ENCODE measurements around the gene RABGAP1.

Gene RABGAP1

DNA sequence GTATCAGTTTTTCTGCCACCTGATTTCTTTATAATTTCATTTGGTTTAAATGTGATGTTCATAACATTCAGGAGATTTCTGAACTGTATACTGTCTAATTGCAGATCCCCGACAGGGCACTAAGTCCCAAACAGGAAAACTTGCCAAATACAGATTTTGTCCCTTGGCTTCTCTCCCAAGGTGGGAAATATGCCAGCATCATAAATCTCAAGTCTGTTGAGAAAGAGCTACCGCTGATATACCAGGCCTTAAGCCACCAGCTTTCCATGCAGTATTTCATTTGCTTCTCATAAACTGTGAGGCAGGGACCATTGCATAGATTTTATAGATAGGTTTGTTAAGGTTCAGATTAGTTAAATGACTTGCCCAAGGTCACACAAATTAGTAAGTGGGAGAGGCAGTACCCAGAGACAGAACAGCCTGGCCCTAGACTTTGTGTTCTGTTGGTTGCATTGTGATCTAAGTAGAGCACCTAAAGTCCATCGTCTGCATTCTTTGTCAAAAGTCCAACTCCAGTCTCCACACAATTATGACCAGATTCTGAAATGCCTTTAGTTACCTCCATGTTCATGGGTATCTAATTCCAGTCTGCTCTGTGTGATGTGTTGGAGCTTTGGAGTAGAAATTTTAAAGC is 108.9 kb downstream of the RABGAP1 start:
- DNase-seq = no peak

DNA sequence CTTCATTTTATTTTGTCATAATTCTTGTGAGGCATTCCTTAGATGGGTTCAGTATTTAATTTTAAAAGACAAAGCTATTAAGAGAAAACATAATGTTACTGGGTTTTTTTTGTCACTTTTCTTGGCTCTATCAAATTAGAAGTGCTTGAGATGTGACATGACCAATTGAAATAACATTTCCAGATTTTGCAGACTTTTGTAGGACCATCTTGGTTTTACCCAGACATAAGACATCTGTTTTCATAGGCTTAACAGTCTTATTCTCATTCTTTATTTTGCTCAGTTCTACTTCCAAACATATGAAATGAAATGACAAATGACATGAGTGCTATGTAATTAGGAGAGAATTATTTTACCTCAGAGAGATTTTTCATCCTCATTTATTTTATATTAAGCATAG is 112.2 kb downstream of the RABGAP1 start:
- no peak for DNase-seq

DNA sequence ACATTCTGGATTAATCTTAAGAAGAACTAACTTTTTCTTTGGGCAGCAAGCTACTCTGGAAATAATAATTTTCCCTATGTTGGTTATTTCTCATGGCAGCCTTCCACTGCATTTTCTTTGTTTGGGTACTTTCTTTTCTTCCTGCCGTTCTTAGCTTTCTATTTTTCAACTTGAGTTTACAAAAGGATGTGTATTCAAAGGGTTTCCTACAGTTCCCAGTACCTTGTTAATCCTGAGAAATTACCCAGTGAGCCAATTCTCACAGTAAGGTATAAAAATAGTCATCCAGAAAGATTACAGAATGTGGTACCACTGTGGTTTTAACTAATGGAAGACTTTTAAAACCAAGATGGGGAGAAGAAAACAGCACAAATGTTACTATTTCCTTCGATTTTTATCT is 112.9 kb downstream of the RABGAP1 start:
- DNase-seq = no peak

DNA sequence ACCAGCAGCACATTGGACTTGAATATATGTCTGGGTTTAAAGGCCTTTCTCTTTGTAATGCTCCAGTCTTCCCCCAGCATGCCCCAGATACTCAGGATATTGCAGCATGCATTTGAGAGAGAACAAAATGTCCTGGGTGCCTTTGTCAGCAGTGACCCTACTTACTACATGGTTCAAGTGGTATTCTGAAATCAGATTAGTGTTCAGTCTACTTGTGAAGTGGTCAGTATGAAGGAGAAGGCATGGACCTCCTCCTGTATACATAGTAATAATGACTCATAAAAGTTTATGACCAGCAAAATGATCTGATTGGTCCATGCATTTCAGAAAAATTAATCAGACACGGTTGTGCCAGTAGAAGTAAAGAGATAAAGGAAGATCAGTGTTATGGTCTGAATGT is 118.0 kb downstream of the RABGAP1 start:
- DNase-seq = no peak

DNA sequence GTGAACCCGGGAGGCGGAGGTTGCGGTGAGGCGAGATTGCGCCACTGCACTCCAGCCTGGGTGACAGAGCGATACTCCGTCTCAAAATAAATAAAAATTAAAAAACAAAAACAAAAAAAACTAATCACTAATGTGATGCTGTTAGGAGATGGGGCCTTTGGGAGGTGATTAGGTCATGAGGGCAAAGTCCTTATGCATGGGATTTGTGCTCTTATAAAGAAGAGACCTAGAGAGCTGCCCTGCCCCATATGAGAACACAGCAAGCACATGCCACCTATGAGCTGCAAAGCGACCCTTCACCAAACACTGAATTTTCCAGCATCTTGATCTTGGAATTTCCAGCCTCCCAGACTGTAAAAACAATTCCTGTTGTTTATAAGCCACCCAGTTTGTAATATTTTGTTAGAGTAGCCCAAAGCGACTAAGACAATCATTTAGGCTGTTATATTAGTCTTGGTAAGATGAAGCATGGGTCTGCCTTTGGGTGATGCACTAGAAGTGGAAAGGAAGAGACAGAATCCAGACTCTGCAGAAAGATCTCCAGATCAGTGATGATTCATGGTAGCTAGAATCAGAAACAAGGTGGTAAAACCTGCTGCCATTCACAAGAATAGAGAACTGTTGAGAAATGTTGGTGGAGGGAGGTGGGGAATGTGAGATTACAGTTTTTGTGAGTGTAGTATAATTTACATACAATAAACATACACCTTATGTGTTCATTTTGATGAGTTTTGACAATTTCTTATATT is 118.8 kb downstream of the RABGAP1 start:
- DNase-seq = no peak

DNA sequence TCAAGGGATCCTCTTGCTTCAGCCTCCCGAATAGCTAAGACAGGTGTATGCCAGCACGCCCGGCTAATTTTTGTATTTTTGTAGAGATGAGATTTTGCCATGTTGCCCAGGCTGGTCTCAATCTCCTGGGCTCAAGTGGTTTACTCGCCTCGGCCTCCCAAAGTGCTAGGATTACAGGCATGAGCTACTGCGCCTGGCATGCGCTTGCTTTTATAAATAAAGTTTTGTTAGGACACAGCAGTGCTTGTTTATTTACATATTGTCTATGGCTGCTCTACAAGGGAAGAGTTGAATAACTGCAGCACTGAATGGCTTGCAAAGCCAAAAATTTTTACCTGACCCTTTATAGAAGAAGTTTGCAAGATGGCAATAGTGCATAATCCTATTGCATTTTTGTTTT is 120.4 kb downstream of the RABGAP1 start:
- DNase-seq = no peak

DNA sequence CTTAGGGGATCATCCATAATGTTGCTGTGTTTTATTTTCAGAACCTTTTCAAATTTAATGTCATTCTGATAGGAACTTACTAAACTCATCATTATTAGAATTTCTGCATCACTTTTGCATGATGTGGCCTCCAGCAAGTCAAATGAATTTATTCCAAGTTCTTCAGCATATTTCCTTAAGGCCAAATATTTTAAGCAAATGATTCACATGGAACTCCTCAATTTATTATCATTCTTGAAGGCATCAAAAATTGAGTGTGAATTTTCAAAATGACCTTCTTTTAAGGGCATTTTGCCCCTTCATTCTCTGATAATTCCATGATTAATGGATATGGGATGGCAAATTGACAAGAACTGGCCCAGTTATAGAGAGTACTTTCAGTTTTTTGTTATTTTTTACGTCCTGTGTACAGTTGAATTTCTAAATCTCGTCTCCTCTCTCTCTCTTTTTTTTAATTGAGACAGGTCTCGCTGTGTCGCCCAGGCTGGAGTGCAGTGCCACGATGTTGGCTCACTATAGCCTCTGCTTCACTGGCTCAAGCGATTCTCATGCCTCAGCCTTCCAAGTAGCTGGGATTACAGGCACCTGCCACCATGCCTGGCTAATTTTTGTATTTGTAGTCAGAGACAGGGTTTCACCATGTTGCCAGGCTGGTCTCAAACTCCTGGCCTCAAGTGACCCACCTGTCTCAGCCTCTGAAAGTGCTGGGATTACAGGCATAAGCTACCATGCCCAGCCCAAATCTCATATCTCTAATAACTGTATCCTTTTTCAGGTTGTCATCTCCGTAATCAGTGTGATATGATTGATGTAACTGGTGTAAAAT is 121.7 kb downstream of the RABGAP1 start:
- DNase-seq = no peak

DNA sequence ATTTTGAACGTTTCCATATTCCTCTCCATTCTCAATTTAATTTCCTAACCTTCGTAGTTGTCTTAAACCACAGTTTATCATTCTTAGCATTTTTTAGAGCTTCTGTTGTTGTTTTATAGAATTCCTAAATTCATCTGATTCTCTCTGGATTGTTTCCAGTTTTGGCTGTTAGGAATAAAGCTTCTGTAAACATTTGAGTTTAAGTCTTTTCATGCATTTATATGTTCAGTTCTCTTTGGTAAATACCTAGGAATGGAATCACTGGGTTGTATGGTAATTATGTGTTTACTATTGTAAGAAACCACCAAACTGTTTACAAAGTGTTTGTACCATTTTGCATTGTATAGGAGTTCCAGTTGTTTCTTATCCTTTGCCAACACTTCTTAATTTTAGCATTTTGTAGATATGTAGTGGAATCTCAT is 122.4 kb downstream of the RABGAP1 start:
- no peak for DNase-seq

DNA sequence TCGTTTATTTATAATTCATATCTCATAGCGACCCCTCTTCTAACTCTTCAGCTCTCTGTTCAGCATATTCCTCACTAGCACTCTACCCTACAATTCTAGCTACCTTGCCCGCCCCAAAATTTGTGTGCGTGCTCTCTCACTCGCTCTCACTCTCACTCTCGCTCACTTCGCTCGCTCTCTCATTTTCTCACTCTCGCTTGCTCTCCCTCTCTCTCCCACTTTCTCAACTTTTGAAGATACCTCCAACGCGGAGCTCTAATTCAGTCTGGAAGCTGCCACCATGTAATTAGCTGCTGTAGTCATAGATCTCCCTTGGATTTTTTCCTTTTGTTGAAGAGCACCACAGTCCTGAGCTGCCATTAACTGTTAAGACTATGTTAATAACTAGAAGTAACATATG is 123.1 kb downstream of the RABGAP1 start:
- DNase-seq = no peak

DNA sequence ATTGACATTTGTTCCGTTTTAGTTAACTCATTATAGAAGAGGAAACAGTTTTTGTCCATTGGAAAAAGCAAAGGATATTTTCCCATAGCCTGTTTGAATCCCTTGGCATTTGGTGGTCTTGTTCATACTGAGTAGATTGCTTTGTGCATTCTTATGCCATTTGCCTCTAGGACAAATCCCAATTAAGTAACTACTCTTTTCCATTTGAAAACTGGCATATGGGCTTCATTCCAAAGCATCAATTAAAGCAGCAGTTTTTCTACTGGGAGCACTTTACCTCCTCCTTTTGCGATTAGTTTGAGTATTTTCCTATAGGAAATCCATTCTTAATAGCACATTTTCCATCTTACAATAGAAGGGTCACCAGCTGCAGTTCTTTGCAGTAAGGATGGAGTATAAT is 123.9 kb downstream of the RABGAP1 start:
- no peak for DNase-seq

DNA sequence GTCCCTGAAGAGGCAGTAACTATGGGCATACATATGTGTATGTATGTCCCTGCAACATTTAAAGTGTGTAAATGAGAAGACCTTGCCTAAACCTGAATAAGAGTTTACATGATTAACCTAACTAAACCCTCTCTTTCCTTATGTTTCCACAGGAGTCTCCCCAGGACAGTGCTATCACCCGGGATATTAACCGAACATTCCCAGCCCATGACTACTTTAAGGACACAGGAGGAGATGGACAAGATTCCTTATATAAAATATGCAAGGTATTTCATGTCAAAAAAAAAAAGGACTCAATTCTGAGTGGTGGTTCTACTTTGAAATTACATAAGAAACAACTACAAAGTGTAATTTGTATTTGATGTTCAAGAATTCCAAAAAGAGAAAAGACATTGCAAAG is 124.4 kb downstream of the RABGAP1 start:
- DNase-seq = no peak

DNA sequence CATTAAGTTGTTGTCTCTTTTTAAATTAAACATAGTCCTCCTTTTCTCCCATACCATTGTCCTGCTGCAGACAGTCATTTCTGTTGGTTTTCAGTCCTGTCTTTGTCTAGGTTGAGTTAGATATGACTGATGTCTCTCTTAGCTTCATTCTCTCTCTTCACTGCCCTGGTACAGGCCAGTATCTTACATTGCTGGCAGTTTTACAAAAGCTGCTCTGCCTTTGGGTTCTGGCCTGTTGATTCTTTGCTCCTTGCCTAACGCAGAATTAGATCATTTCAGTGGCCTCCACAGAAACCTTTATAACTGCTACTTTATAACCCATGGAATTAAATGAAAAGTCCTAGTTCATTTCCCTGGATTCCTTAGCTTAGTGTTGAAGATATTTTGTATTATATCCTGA is 126.3 kb downstream of the RABGAP1 start:
- DNase-seq = no peak

DNA sequence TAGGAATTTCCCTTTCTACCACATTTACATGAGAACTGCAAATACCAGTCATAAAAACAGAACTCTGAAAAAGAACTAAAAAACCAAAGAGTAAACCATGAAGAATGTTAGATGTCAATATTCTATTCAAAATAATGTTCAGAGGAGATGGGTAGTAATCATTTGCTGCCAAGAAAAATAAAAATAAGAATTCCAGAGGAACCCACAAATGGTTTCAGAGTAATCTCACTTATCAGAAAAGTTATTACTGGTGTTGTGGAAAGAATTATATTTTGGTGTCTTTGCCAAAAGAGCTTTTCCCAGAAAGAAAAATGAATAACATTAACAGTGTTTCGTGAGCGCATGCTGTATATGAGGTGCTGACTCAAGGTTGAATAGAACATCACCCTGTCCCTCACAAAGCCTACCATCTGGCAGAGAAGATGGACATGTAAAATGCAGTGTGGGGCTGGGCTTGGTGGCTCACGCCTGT is 128.2 kb downstream of the RABGAP1 start:
- no peak for DNase-seq

DNA sequence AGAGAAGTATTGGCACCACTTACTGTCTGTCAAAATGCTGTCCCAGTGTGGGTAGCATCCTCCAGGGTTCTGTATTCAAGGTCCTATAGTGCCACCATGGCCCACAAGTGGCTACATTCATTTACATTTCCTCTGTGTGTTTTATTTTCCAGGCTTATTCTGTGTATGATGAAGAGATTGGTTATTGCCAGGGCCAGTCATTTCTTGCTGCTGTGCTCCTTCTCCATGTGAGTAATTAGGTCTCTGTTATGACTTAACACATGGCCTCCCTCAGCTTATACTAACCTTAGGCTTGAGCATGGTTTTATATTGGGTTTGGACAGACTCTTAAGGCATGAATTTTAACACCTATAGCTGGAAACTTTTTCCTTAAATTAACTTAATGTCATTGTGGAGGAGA is 129.4 kb downstream of the RABGAP1 start:
- no peak for DNase-seq

DNA sequence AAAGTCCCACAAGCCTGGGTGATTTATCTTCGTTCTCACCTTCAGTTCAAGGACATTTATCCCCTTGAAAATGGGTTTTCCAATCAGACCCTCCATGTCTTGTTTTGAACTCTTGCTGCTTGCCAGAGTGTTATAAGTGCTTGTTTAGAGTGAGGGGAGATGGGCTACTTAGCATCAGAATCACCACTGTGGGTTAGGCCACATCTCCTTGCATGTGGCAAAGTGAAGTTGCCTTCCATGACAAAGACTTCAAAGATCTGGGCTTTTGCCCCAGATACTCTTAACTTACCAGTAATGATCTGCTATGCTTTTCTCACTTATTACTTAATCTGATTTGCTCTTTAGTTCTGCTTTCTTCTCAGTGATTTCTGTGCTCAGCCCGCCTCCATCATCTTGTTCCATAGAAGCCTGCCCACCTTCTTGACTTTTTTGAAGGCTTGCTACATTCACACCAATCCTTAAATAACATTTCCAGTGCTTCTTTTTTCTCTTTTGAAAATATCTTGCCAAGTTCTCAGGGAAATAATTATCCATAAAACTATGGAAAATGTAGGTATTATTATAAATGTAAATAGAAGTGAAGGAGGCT is 131.7 kb downstream of the RABGAP1 start:
- no peak for DNase-seq

DNA sequence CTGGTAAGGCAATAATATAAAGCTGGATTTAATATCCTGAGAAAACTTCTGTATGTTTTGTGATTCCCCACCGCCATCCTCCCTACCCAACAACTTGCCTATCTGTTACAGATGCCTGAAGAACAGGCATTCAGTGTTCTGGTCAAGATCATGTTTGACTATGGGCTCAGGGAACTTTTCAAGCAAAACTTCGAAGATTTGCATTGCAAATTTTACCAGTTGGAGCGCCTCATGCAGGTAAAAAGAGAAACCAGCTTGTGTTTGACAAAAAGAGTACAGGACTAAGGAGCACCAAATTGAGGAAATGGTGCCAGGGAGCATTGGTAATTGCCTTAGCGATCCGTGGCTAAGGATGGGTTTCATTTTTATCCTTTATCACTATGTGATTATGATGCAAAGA is 132.6 kb downstream of the RABGAP1 start:
- DNase-seq = no peak

DNA sequence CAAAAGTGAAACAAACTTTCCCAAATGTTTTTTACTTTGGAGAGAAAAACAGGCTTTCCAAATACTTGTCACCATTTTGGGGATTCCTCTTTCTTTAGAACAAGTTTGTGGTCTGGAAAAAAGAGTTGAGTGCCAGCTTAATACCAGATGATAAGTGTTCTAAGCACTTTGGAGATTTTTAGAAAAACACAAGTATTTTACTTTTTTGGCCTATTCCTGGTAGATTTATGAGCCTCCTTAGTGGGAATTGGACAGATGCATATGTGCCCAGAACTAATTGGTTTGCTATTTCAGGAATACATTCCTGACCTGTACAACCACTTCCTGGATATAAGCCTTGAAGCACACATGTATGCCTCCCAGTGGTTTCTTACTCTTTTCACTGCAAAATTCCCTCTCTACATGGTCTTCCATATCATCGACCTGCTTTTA is 133.2 kb downstream of the RABGAP1 start:
- DNase-seq = no peak

DNA sequence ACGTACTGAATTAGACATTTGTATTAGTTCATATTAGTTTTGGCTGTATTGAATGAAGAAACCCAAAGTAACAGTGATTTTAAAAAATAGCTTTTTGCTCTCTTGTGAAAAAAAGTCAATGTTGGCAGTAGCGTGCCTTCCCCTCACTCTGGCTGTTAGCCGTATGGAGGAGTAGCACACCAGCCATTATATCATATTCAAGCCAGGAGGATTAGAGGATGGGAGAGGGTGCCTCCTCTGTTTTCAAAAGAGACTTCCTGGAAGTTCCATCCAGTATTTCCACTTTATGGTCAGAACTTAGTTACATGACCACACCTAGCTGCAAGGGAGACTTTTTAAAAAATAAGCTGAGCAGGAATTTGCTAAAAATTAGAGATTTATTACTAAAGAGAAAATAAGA is 133.8 kb downstream of the RABGAP1 start:
- no peak for DNase-seq

DNA sequence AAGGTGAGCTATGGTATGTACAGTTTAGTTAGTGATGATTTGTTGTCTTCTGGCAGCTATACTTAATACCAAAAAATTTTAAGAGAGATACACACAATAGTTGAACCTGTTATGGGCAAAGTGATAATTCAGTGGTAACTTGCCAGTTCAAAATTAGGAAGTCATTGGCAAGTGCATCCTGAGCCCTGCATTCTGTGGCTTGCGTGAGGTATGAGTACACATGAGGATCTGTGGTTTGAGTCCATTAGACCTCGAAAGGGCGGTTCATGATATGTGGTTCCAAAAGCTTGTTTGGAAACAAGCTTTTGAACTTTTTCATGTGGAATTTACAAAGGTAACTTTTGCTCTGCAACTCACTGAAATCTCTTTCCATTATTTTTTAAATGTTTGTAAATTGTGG is 139.6 kb downstream of the RABGAP1 start:
- no peak for DNase-seq

DNA sequence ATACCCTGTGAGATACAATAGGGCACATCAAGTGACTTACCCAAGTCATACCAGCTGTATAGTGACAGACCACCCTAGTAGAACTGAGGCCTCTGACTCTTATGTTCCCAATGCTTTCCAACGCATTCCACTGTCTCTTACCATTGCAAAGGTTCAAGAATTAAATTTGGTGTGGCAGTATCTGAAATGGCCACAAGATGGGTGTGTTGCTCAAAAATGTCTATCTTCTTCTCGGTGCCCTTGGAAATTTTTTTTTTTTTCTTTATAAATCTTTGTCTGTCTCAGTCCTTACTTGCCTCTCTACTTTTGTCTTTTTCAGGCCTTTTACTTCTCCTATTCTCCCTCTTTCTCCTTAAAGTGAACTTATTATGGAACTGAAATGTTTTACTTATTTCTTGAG is 141.0 kb downstream of the RABGAP1 start:
- DNase-seq = peak in 1 of 2 experiments; percentile 19

DNA sequence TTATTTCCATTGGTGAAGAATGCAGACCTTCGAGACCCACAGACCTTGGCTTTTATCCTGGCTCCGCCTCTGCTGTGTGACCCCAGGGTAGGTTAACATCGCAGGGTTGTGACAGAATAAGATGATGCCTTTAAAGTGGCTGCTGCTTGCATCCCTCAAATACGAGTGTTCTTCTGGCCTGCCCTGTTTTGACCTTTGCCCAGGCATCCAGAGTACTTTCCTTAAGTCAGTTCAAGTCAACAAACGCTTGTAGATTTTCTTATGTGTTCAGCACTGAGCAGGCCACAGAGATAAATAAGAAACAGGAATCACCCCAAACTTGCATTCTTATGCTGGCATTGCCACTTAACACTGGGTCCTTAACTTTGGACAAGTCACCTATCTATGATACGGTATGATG is 142.9 kb downstream of the RABGAP1 start:
- no peak for DNase-seq

DNA sequence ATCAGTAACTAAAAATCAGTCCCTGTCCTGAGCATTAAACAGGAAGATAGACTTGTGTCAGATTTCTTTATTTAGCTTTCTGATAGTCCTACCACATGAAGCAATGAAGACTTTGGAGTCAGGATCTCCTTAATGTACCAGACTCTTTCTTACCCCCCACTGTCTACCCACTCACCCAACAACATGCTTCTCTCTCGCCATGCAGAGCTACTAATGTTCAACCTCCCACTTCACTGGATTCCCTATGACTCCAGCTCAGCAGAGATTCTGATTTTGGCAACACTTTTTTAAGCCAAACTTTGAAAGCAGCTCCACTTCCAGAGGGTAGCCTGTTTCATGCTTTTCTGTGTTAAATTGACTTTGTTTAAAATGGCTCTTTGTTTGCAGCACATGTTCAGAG is 143.4 kb downstream of the RABGAP1 start:
- DNase-seq = no peak

DNA sequence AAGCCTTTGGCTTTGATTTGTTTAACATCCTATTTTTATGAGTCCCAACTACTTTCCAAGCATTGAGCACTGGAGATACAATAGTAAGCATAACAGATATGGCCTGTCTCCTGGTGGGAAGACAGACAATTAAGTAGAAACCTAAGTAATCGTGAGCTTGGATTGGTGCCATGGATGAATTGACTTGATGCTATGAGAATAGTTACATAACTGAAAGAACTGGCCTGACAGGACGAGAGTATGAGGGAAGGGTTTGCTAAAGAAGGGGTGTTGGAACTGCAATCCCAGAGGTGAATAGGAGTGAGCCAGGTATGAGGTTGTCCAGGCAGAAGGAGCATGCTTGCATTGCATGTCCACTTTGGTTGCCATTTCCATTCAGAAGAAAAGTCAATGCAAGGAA is 145.1 kb downstream of the RABGAP1 start:
- DNase-seq = no peak
